Activated naive CD8-positive, alpha-beta T cell treated with anti-CD3 and anti-CD28 coated beads, Interleukin-2, amount 10 ng/mL, durations not matched to agents 7 days and 5 days (primary cell): ENCODE measurements around the gene RRP8. TPM values are rescaled to one million over a fixed set of nuclear protein-coding genes. Genes with fewer than 3 reads are reported as not detected.

Experiments
- ATAC-seq: fragments of 150-1000 bp; cut with Tn5 transposase; one replicate; pipeline ENCODE4 v1.10.0; 2021; ENCODE audit warnings: low read depth, moderate library complexity
- POLR2A ChIA-PET: fragments of 350-600 bp; sonication (Branson Sonifier 250); formaldehyde crosslinking; loops from one replicate; lab custom pipeline; 2021; ENCODE audit warnings: antibody characterized with exemption; lab: Charles Lee
- DNase-seq: peaks from one replicate; pipeline ENCODE4 v3.0.0; 2021
- H3K27ac Mint-ChIP-seq: one replicate; pipeline ENCODE4 v1.8.0; 2022; ENCODE audit warnings: mild to moderate bottlenecking, mixed read lengths
- H3K27me3 Mint-ChIP-seq: one replicate; pipeline ENCODE4 v1.8.0; 2022; ENCODE audit warnings: mild to moderate bottlenecking, moderate library complexity, mixed read lengths
- H3K36me3 Mint-ChIP-seq: one replicate; pipeline ENCODE4 v1.8.0; 2021; ENCODE audit warnings: mild to moderate bottlenecking, mixed read lengths
- H3K4me1 Mint-ChIP-seq: one replicate; pipeline ENCODE4 v1.8.0; 2021; ENCODE audit warnings: mixed read lengths
- H3K4me3 Mint-ChIP-seq: one replicate; pipeline ENCODE4 v1.8.0; 2022; ENCODE audit warnings: mild to moderate bottlenecking, moderate library complexity, mixed read lengths
- H3K9me3 Mint-ChIP-seq: one replicate; pipeline ENCODE4 v1.8.0; 2021; ENCODE audit warnings: mixed read lengths
- total RNA-seq, 2 experiments: library from RNA; stranded (reverse); gene quantifications; one replicate each; pipeline ENCODE4 v1.2.3, GENCODE V29; 2021

RRP8 gene
- total RNA-seq, 2 experiments from 2014 or later: 31.7 to 34.4 TPM

GRCh38 chr11:6629892-6630631 is 26.6 kb upstream of the RRP8 start:
- no peak overlapping the region for H3K27ac Mint-ChIP-seq
- H3K27me3 Mint-ChIP-seq: no peaks in the 10 kb centered on the region
- H3K9me3 Mint-ChIP-seq: no peaks in the 10 kb centered on the region
- H3K4me3 Mint-ChIP-seq: no peak overlapping the region
- H3K4me1 Mint-ChIP-seq: peaks cover 18% of the 10 kb centered on the region
- ATAC-seq: no peak
- H3K36me3 Mint-ChIP-seq: no peaks in the 10 kb centered on the region
- no peak for DNase-seq
- POLR2A ChIA-PET: interaction anchor here (2.1 to 3.3 kb wide), 2 partner anchors 11 to 18 kb away, joined by 8 to 15 read pairs; partner anchors contain the start of genes TAF10 and TPP1

- Mint-ChIP-seq H3K4me3 (no peak overlapping the region), H3K27me3 (no peaks in the 10 kb centered on the region), H3K27ac (no peak overlapping the region), H3K36me3 (no peaks in the 10 kb centered on the region), H3K4me1 (peaks cover 18% of the 10 kb centered on the region), H3K9me3 (no peaks in the 10 kb centered on the region)
- no peak for DNase-seq
- ATAC-seq: no peak
- POLR2A ChIA-PET: interaction anchor here (3.3 kb wide), 1 partner anchor 17 kb away, joined by 15 read pairs; the partner anchor contains the start of gene TAF10
These were observed 26.1 kb upstream of the RRP8 start for GRCh38 chr11:6629573-6629891.

- POLR2A ChIA-PET: interaction anchor here (3.0 to 3.3 kb wide), 2 partner anchors 10 to 16 kb away, joined by 15 to 16 read pairs; partner anchors contain the start of genes TAF10 and TPP1
- ATAC-seq: no peak
- Mint-ChIP-seq H3K27me3 (no peaks in the 10 kb centered on the region), H3K36me3 (no peaks in the 10 kb centered on the region), H3K9me3 (no peaks in the 10 kb centered on the region), H3K4me3 (no peak overlapping the region), H3K4me1 (peaks cover 18% of the 10 kb centered on the region), H3K27ac (no peak overlapping the region)
- no peak for DNase-seq
These were observed 25.1 kb upstream of the RRP8 start for GRCh38 chr11:6628526-6628925.

GRCh38 chr11:6627762-6628241 is 24.4 kb upstream of the RRP8 start:
- peak overlapping the region; percentile 79 for H3K4me3 Mint-ChIP-seq
- H3K36me3 Mint-ChIP-seq: no peaks in the 10 kb centered on the region
- no peaks in the 10 kb centered on the region for H3K9me3 Mint-ChIP-seq
- DNase-seq: no peak
- peak overlapping the region; percentile 91 for H3K27ac Mint-ChIP-seq
- POLR2A ChIA-PET: interaction anchor here (1.1 to 3.3 kb wide), 6 partner anchors 9 to 56 kb away, joined by 3 to 16 read pairs (median 6); partner anchors contain the start of genes ILK, MRPL17, RRP8 and TAF10
- peaks cover 18% of the 10 kb centered on the region for H3K4me1 Mint-ChIP-seq
- no peaks in the 10 kb centered on the region for H3K27me3 Mint-ChIP-seq
- ATAC-seq: peak; percentile 76

GRCh38 chr11:6626971-6627761 is 23.8 kb upstream of the RRP8 start:
- DNase-seq (no peak), ATAC-seq (no peak)
- Mint-ChIP-seq H3K27ac (peak overlapping the region; percentile 91), H3K9me3 (no peaks in the 10 kb centered on the region), H3K4me1 (peaks cover 18% of the 10 kb centered on the region), H3K27me3 (no peaks in the 10 kb centered on the region), H3K36me3 (no peaks in the 10 kb centered on the region), H3K4me3 (peak overlapping the region; percentile 79)
- POLR2A ChIA-PET: interaction anchor here (1.1 to 3.3 kb wide), 6 partner anchors 9 to 56 kb away, joined by 3 to 16 read pairs (median 6); partner anchors contain the start of genes ILK, MRPL17, RRP8 and TAF10

- DNase-seq (no peak), ATAC-seq (no peak)
- Mint-ChIP-seq H3K4me3 (no peak overlapping the region), H3K36me3 (no peaks in the 10 kb centered on the region), H3K4me1 (peaks cover 16% of the 10 kb centered on the region), H3K27ac (no peak overlapping the region), H3K9me3 (no peaks in the 10 kb centered on the region), H3K27me3 (no peaks in the 10 kb centered on the region)
- POLR2A ChIA-PET: interaction anchor here (3.0 kb wide), 1 partner anchor 7 kb away, joined by 16 read pairs; the partner anchor contains the start of gene TPP1
These were observed 22.5 kb upstream of the RRP8 start for GRCh38 chr11:6625832-6626420.

- no peak overlapping the region for H3K27ac Mint-ChIP-seq
- POLR2A ChIA-PET: no interaction called here
- H3K27me3 Mint-ChIP-seq: no peaks in the 10 kb centered on the region
- no peak overlapping the region for H3K4me3 Mint-ChIP-seq
- H3K9me3 Mint-ChIP-seq: no peaks in the 10 kb centered on the region
- DNase-seq (peak; percentile 21), ATAC-seq (no peak)
- H3K4me1 Mint-ChIP-seq: peaks cover 16% of the 10 kb centered on the region
- no peaks in the 10 kb centered on the region for H3K36me3 Mint-ChIP-seq
These were observed 21.9 kb upstream of the RRP8 start for GRCh38 chr11:6625156-6625831.

GRCh38 chr11:6623391-6624363 is 20.3 kb upstream of the RRP8 start:
- ATAC-seq (no peak), DNase-seq (peak; percentile 26)
- POLR2A ChIA-PET: interaction anchor here (1.3 kb wide), 1 partner anchor 12 kb away, joined by 3 read pairs; the partner anchor contains the start of gene TAF10
- Mint-ChIP-seq H3K9me3 (no peaks in the 10 kb centered on the region), H3K4me1 (peaks cover 16% of the 10 kb centered on the region), H3K27me3 (no peaks in the 10 kb centered on the region), H3K4me3 (no peak overlapping the region), H3K36me3 (no peaks in the 10 kb centered on the region), H3K27ac (no peak overlapping the region)

- H3K4me1 Mint-ChIP-seq: peaks cover 11% of the 10 kb centered on the region
- no peaks in the 10 kb centered on the region for H3K9me3 Mint-ChIP-seq
- no peak for ATAC-seq
- H3K27me3 Mint-ChIP-seq: no peaks in the 10 kb centered on the region
- POLR2A ChIA-PET: interaction anchor here (1.3 to 5.4 kb wide), 2 partner anchors 15 to 51 kb away, joined by 3 to 95 read pairs; partner anchors contain the start of genes ILK, RRP8 and TAF10
- H3K4me3 Mint-ChIP-seq: no peak overlapping the region
- H3K36me3 Mint-ChIP-seq: no peaks in the 10 kb centered on the region
- DNase-seq: no peak
- H3K27ac Mint-ChIP-seq: no peak overlapping the region
These were observed 19.1 kb upstream of the RRP8 start for GRCh38 chr11:6622261-6623171.

- H3K36me3 Mint-ChIP-seq: no peaks in the 10 kb centered on the region
- no peak for ATAC-seq
- H3K4me1 Mint-ChIP-seq: peaks cover 6% of the 10 kb centered on the region
- H3K4me3 Mint-ChIP-seq: no peak overlapping the region
- peak overlapping the region; percentile 14 for H3K27ac Mint-ChIP-seq
- POLR2A ChIA-PET: interaction anchor here (1.3 to 5.4 kb wide), 2 partner anchors 14 to 52 kb away, joined by 3 to 95 read pairs; partner anchors contain the start of genes ILK, RRP8 and TAF10
- no peaks in the 10 kb centered on the region for H3K27me3 Mint-ChIP-seq
- peak; percentile 23 for DNase-seq
- H3K9me3 Mint-ChIP-seq: no peaks in the 10 kb centered on the region
These were observed 18.3 kb upstream of the RRP8 start for GRCh38 chr11:6621711-6622211.

GRCh38 chr11:6620636-6621035 is 17.2 kb upstream of the RRP8 start:
- POLR2A ChIA-PET: interaction anchor here (1.2 to 5.4 kb wide), 3 partner anchors 13 to 53 kb away, joined by 3 to 95 read pairs (median 4); partner anchors contain the start of genes ILK, RRP8 and TAF10
- Mint-ChIP-seq H3K36me3 (peaks cover 5% of the 10 kb centered on the region), H3K27me3 (no peaks in the 10 kb centered on the region), H3K27ac (no peak overlapping the region), H3K4me1 (peaks cover 5% of the 10 kb centered on the region), H3K4me3 (no peak overlapping the region), H3K9me3 (no peaks in the 10 kb centered on the region)
- DNase-seq: no peak
- ATAC-seq: no peak
